Neural cell (in vitro differentiated cells): ENCODE measurements around the gene H6PD. TPM values are rescaled to one million over a fixed set of nuclear protein-coding genes. Genes with fewer than 3 reads are reported as not detected.

Experiments
- H2AFZ ChIP-seq: fragments of 200-600, 300-800 bp; sonication (generic), shearing (Covaris generic); 2 replicates; pipeline ENCODE4 v1.6.0; 2014; ENCODE audit warnings: low read depth, mild to moderate bottlenecking, antibody characterized with exemption, low read length, moderate library complexity
- H3F3A ChIP-seq: fragments of 200-600 bp; shearing (Covaris generic); 2 replicates; pipeline ENCODE4 v1.6.1; 2016; ENCODE audit warnings: mild to moderate bottlenecking, moderate library complexity, mixed read lengths, antibody characterized with exemption, low read length; ENCODE audit not compliant: insufficient read depth, poor library complexity, severe bottlenecking
- H3K27ac ChIP-seq: fragments of 200-600, 300-800 bp; sonication (generic), shearing (Covaris generic); 2 replicates; pipeline ENCODE4 v1.5.1; 2014; ENCODE audit warnings: mild to moderate bottlenecking, low read length, moderate library complexity
- H3K27me3 ChIP-seq: fragments of 300-800, 200-600 bp; sonication (generic), shearing (Covaris generic); 2 replicates; pipeline ENCODE4 v1.6.0; 2014; ENCODE audit warnings: mild to moderate bottlenecking, low read depth, low read length, moderate library complexity; ENCODE audit not compliant: insufficient read depth
- H3K36me3 ChIP-seq: fragments of 300-800, 200-600 bp; sonication (generic), shearing (Covaris generic); 2 replicates; pipeline ENCODE4 v1.5.1; 2014; ENCODE audit warnings: mild to moderate bottlenecking, antibody characterized with exemption, low read length, moderate library complexity; ENCODE audit not compliant: insufficient read depth
- H3K4me2 ChIP-seq: fragments of 300-800, 200-600 bp; sonication (generic), shearing (Covaris generic); 2 replicates; pipeline ENCODE4 v1.6.0; 2014; ENCODE audit warnings: mild to moderate bottlenecking, low read length
- H3K4me3 ChIP-seq: fragments of 300-800, 200-600 bp; sonication (generic), shearing (Covaris generic); 2 replicates; pipeline ENCODE4 v1.5.1; 2014; ENCODE audit warnings: mild to moderate bottlenecking, low read length, moderate library complexity
- H3K79me2 ChIP-seq: fragments of 200-600 bp; shearing (Covaris generic); replicated peaks from 2 replicates; pipeline ENCODE4 v1.6.0; 2014; ENCODE audit warnings: mild to moderate bottlenecking, low read length, moderate library complexity; ENCODE audit not compliant: insufficient read depth
- H3K9ac ChIP-seq: fragments of 300-800, 200-600 bp; sonication (generic), shearing (Covaris generic); 2 replicates; pipeline ENCODE4 v1.6.1; 2016; ENCODE audit warnings: mild to moderate bottlenecking, low read length, mixed read lengths
- H3K9me2 ChIP-seq: fragments of 200-600 bp; shearing (Covaris generic); 2 replicates; pipeline ENCODE4 v1.6.1; 2016; ENCODE audit warnings: mild to moderate bottlenecking, low read length, mixed read lengths; ENCODE audit not compliant: insufficient read depth
- H3K9me3 ChIP-seq: fragments of 200-600, 300-800 bp; sonication (generic), shearing (Covaris generic); 2 replicates; pipeline ENCODE4 v1.6.1; 2016; ENCODE audit warnings: mild to moderate bottlenecking, mixed run types, low read length, moderate library complexity, mixed read lengths
- H4K20me1 ChIP-seq: fragments of 200-600 bp; shearing (Covaris generic); 2 replicates; pipeline ENCODE4 v1.6.1; 2016; ENCODE audit warnings: mild to moderate bottlenecking, mixed run types; ENCODE audit not compliant: insufficient read depth
- CTCF ChIP-seq: fragments of 450-650 bp; IDR thresholded peaks from 2 replicates; pipeline ENCODE4 v1.5.1; 2014; ENCODE audit warnings: antibody characterized with exemption, mild to moderate bottlenecking, moderate library complexity; ENCODE audit not compliant: poor library complexity, severe bottlenecking
- EP300 ChIP-seq: fragments of 450-650 bp; conservative IDR thresholded peaks from 2 replicates; pipeline ENCODE4 v1.6.1; 2014; ENCODE audit warnings: antibody characterized with exemption, mild to moderate bottlenecking, moderate library complexity; ENCODE audit not compliant: poor library complexity, severe bottlenecking
- EZH2 ChIP-seq: fragments of 200-600, 300-800 bp; shearing (Covaris generic), sonication (generic); IDR thresholded peaks from 2 replicates; pipeline ENCODE4 v1.6.1; 2014; ENCODE audit warnings: antibody characterized with exemption, low read length, borderline replicate concordance, mild to moderate bottlenecking; ENCODE audit not compliant: insufficient read depth, poor library complexity, severe bottlenecking
- MXI1 ChIP-seq: fragments of 450-650 bp; conservative IDR thresholded peaks from 2 replicates; pipeline ENCODE4 v1.6.1; 2014; ENCODE audit warnings: antibody characterized with exemption, mild to moderate bottlenecking; ENCODE audit not compliant: poor library complexity, severe bottlenecking
- POLR2AphosphoS5 ChIP-seq: IDR thresholded peaks from 2 replicates; pipeline ENCODE4 v1.6.1; 2012
- RAD21 ChIP-seq: fragments of 450-650 bp; conservative IDR thresholded peaks from 2 replicates; pipeline ENCODE4 v1.6.1; 2014; ENCODE audit warnings: antibody characterized with exemption, mild to moderate bottlenecking, moderate library complexity
- REST ChIP-seq: IDR thresholded peaks from 2 replicates; pipeline ENCODE4 v1.6.1; 2012; ENCODE audit warnings: borderline replicate concordance
- SMC3 ChIP-seq: fragments of 450-650 bp; conservative IDR thresholded peaks from 2 replicates; pipeline ENCODE4 v1.6.1; 2014; ENCODE audit warnings: antibody characterized with exemption, mild to moderate bottlenecking, moderate library complexity; ENCODE audit not compliant: poor library complexity
- TAF1 ChIP-seq: IDR thresholded peaks from 2 replicates; pipeline ENCODE4 v1.6.1; 2012; ENCODE audit warnings: low read depth
- polyA plus RNA-seq: library from polyadenylated mRNA; depleted of rRNA; stranded (reverse); fragments of >200 nt; gene quantifications from 2 replicates; pipeline ENCODE4 v1.2.3, GENCODE V29; 2014

H6PD gene
- polyA plus RNA-seq, 1 donor from 2014 or later = 4.6 TPM

GRCh38 chr1:9244501-9245229 lies 10.1 kb downstream of the H6PD start:
- no peaks in the 10 kb centered on the region for H3K27me3 ChIP-seq
- H3K27ac ChIP-seq = no peak overlapping the region
- H3K4me3 ChIP-seq = no peak overlapping the region
- no peaks in the 10 kb centered on the region for H3F3A ChIP-seq
- H3K4me2 ChIP-seq = no peak overlapping the region
- H4K20me1 ChIP-seq = no peaks in the 10 kb centered on the region
- H3K9me3 ChIP-seq = no peaks in the 10 kb centered on the region
- H3K36me3 ChIP-seq = no peaks in the 10 kb centered on the region
- no peak overlapping the region for H2AFZ ChIP-seq
- H3K79me2 ChIP-seq = no peaks in the 10 kb centered on the region
- no peak overlapping the region for H3K9ac ChIP-seq
- TF ChIP-seq SMC3 = no peak
- no peak for TF ChIP-seq MXI1
- H3K9me2 ChIP-seq = no peaks in the 10 kb centered on the region

- H3F3A ChIP-seq = no peaks in the 10 kb centered on the region
- no peak overlapping the region for H3K4me3 ChIP-seq
- H3K27me3 ChIP-seq = no peaks in the 10 kb centered on the region
- H3K9ac ChIP-seq = no peak overlapping the region
- H2AFZ ChIP-seq = no peak overlapping the region
- H3K9me3 ChIP-seq = no peaks in the 10 kb centered on the region
- TF ChIP-seq RAD21 (no peak), REST (no peak), EP300 (no peak)
- H3K9me2 ChIP-seq = no peaks in the 10 kb centered on the region
- H3K4me2 ChIP-seq = no peak overlapping the region
- no peaks in the 10 kb centered on the region for H3K79me2 ChIP-seq
- no peaks in the 10 kb centered on the region for H3K36me3 ChIP-seq
- no peak overlapping the region for H3K27ac ChIP-seq
- H4K20me1 ChIP-seq = no peaks in the 10 kb centered on the region
Observed at GRCh38 chr1:9245230-9245619, 10.7 kb downstream of the H6PD start.

GRCh38 chr1:9245661-9246060 lies 11.1 kb downstream of the H6PD start:
- Histone ChIP-seq H3K79me2 (no peaks in the 10 kb centered on the region), H2AFZ (no peak overlapping the region), H4K20me1 (no peaks in the 10 kb centered on the region), H3K27me3 (no peaks in the 10 kb centered on the region), H3K4me3 (no peak overlapping the region), H3F3A (no peaks in the 10 kb centered on the region), H3K4me2 (no peak overlapping the region), H3K36me3 (no peaks in the 10 kb centered on the region), H3K9me3 (no peaks in the 10 kb centered on the region), H3K9ac (no peak overlapping the region), H3K9me2 (no peaks in the 10 kb centered on the region), H3K27ac (no peak overlapping the region)
- TF ChIP-seq REST (no peak), SMC3 (no peak), TAF1 (no peak), EZH2 (no peak), RAD21 (no peak), EP300 (no peak), CTCF (no peak), MXI1 (no peak), POLR2AphosphoS5 (no peak)
